ENCODE data around the gene PLRG1.

Gene PLRG1

DNA sequence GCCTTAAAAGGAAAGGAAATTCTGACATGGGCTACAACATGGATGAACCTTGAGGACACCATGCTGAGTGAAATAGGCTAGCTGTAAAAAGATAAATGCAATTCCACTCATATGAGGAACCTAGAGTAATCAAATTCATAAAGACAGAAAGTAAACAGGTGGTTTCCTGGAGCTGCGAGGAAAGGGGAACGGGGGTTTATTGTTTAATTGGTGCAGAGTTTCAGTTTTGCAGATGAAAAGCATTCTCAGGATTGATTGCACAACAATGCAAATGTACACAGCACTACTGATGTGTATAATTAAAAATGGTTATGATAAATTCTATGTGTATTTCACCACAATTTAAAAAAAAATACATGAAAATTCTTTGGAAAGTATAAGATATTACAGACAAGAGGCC, 24.0 kb downstream of the PLRG1 start:
- no peak overlapping the region for H3K9ac ChIP-seq (ENCODE audit: low read length)
- H2AFZ ChIP-seq (ENCODE audit: low read length) = no peak overlapping the region
- no peaks in the 10 kb centered on the region for H4K20me1 ChIP-seq (ENCODE audit: insufficient read depth, low read length)
- H3K9me3 ChIP-seq (replicated peaks; ENCODE audit: insufficient read depth, low read length) = no peaks in the 10 kb centered on the region
- H3K4me3 ChIP-seq (ENCODE audit: low read length) = no peak overlapping the region
- no peaks in the 10 kb centered on the region for H3F3A ChIP-seq (ENCODE audit: insufficient read depth, low read length)
- peak overlapping the region; percentile 25; the same call in 1 of the 2 replicates for H3K4me2 ChIP-seq (ENCODE audit: low read depth, low read length)
- H3K79me2 ChIP-seq (ENCODE audit: low read length) = no peaks in the 10 kb centered on the region
- no peaks in the 10 kb centered on the region for H3K9me2 ChIP-seq (replicated peaks; ENCODE audit: insufficient read depth, low read length)
- H3K27me3 ChIP-seq (replicated peaks; ENCODE audit: insufficient read depth, low read length) = no peaks in the 10 kb centered on the region
- TF ChIP-seq, protein P1, sequence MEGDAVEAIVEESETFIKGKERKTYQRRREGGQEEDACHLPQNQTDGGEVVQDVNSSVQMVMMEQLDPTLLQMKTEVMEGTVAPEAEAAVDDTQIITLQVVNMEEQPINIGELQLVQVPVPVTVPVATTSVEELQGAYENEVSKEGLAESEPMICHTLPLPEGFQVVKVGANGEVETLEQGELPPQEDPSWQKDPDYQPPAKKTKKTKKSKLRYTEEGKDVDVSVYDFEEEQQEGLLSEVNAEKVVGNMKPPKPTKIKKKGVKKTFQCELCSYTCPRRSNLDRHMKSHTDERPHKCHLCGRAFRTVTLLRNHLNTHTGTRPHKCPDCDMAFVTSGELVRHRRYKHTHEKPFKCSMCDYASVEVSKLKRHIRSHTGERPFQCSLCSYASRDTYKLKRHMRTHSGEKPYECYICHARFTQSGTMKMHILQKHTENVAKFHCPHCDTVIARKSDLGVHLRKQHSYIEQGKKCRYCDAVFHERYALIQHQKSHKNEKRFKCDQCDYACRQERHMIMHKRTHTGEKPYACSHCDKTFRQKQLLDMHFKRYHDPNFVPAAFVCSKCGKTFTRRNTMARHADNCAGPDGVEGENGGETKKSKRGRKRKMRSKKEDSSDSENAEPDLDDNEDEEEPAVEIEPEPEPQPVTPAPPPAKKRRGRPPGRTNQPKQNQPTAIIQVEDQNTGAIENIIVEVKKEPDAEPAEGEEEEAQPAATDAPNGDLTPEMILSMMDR (IDR thresholded peaks at IDR 0.05; ENCODE audit: low read length) = no peak
- TF ChIP-seq EZH2phosphoT487 (IDR thresholded peaks at IDR 0.05; ENCODE audit: low read length) (no peak), EZH2 (optimal IDR thresholded peaks at IDR 0.05; ENCODE audit: low read depth, low read length) (no peak)
- H3K4me1 ChIP-seq (ENCODE audit: low read length) = peaks cover 6% of the 10 kb centered on the region; the same call in 1 of the 2 replicates
- no peaks in the 10 kb centered on the region for H3K36me3 ChIP-seq (replicated peaks; ENCODE audit: insufficient read depth, low read length)
- DNase-seq = peak; percentile 38
- no peak overlapping the region for H3K27ac ChIP-seq (ENCODE audit: low read length)

DNA sequence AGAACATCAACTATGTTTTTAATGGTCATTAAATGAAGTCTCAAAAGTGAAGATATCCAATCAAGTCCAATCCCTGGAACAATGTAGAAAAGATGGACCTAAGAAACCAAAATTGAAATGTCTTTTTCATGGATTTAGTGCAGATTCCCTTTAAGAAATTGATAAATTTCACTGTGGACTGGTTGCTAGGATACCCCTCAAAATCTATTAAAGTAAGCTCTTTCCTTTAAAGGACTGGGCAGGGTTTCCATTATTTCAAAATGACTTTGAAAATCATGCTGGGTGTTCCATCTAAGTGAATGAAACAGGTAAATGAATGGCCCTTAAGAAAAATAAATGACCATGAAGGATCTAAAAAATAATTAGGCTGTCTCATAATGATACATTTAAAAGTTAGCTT, 28.6 kb downstream of the PLRG1 start:
- Histone ChIP-seq H2AFZ (ENCODE audit: low read length) (no peak overlapping the region), H3K4me3 (ENCODE audit: low read length) (no peak overlapping the region), H3K9ac (ENCODE audit: low read length) (no peak overlapping the region), H4K20me1 (ENCODE audit: insufficient read depth, low read length) (no peaks in the 10 kb centered on the region), H3F3A (ENCODE audit: insufficient read depth, low read length) (no peaks in the 10 kb centered on the region), H3K9me3 (replicated peaks; ENCODE audit: insufficient read depth, low read length) (no peaks in the 10 kb centered on the region), H3K79me2 (ENCODE audit: low read length) (no peaks in the 10 kb centered on the region), H3K36me3 (replicated peaks; ENCODE audit: insufficient read depth, low read length) (no peaks in the 10 kb centered on the region), H3K4me1 (ENCODE audit: low read length) (peaks cover 4% of the 10 kb centered on the region; the same call in 1 of the 2 replicates), H3K27ac (ENCODE audit: low read length) (no peak overlapping the region), H3K9me2 (replicated peaks; ENCODE audit: insufficient read depth, low read length) (no peaks in the 10 kb centered on the region), H3K4me2 (ENCODE audit: low read depth, low read length) (no peak overlapping the region), H3K27me3 (replicated peaks; ENCODE audit: insufficient read depth, low read length) (no peaks in the 10 kb centered on the region)
- no peak for DNase-seq
- TF ChIP-seq, protein P1 (IDR thresholded peaks at IDR 0.05; ENCODE audit: low read length) = no peak
- no peak for TF ChIP-seq EZH2phosphoT487 (IDR thresholded peaks at IDR 0.05; ENCODE audit: low read length)
- TF ChIP-seq EZH2 (optimal IDR thresholded peaks at IDR 0.05; ENCODE audit: low read depth, low read length) = no peak

DNA sequence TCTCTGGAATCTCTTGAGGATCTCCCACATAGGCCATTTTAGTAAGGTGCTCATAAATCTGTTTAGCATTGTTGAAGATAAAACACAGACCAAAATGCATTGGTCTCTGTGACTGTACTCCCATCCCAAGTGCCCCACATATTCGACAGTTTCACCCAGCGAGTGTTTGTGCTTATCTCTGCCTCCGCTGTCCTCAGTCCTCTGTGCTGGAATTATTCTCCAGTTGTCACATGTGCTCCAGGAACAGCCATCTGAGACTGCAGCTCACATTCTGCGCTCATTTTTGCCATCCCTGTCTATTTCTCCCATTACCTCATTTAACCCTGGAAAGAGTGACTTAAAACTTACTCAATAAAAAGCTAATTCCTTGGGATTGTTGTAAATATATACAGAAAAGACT, 31.0 kb downstream of the PLRG1 start:
- Histone ChIP-seq H3K4me1 (ENCODE audit: low read length) (no peaks in the 10 kb centered on the region), H2AFZ (ENCODE audit: low read length) (no peak overlapping the region), H3K4me2 (ENCODE audit: low read depth, low read length) (no peak overlapping the region), H3K4me3 (ENCODE audit: low read length) (no peak overlapping the region), H3F3A (ENCODE audit: insufficient read depth, low read length) (no peaks in the 10 kb centered on the region), H3K9me3 (replicated peaks; ENCODE audit: insufficient read depth, low read length) (no peaks in the 10 kb centered on the region), H3K9ac (ENCODE audit: low read length) (no peak overlapping the region), H3K27me3 (replicated peaks; ENCODE audit: insufficient read depth, low read length) (no peaks in the 10 kb centered on the region), H3K79me2 (ENCODE audit: low read length) (no peaks in the 10 kb centered on the region), H3K9me2 (replicated peaks; ENCODE audit: insufficient read depth, low read length) (no peaks in the 10 kb centered on the region), H4K20me1 (ENCODE audit: insufficient read depth, low read length) (no peaks in the 10 kb centered on the region), H3K27ac (ENCODE audit: low read length) (no peak overlapping the region), H3K36me3 (replicated peaks; ENCODE audit: insufficient read depth, low read length) (no peaks in the 10 kb centered on the region)
- no peak for DNase-seq
- no peak for TF ChIP-seq EZH2phosphoT487 (IDR thresholded peaks at IDR 0.05; ENCODE audit: low read length)
- TF ChIP-seq EZH2 (optimal IDR thresholded peaks at IDR 0.05; ENCODE audit: low read depth, low read length) = no peak
- TF ChIP-seq, protein P1 (IDR thresholded peaks at IDR 0.05; ENCODE audit: low read length) = no peak
